Mucosa of descending colon (tissue), 3 donors: ENCODE measurements around the gene GTPBP6. TPM values are rescaled to one million over a fixed set of nuclear protein-coding genes. Genes with fewer than 3 reads are reported as not detected.

Experiments used
- ATAC-seq: fragments of 200-7000 bp; cut with Tn5 transposase; one replicate; pipeline ENCODE4 v1.9.1; 2020; ENCODE audit warnings: mild to moderate bottlenecking, moderate library complexity
- DNase-seq, 3 donors: peaks; one replicate each; pipeline ENCODE4 v3.0.0-alpha.2; 2020
- H3K36me3 ChIP-seq: fragments of 200-600 bp; one replicate; pipeline ENCODE4 v1.8.0; 2021; ENCODE audit warnings: low read depth, mild to moderate bottlenecking
- H3K4me1 ChIP-seq: fragments of 200-600 bp; one replicate; pipeline ENCODE4 v1.8.0; 2021; ENCODE audit warnings: low read depth, mild to moderate bottlenecking
- H3K4me3 ChIP-seq: fragments of 200-600 bp; one replicate; pipeline ENCODE4 v1.8.0; 2021; ENCODE audit warnings: mild to moderate bottlenecking
- H3K9me3 ChIP-seq: fragments of 200-600 bp; one replicate; pipeline ENCODE4 v1.8.0; 2021; ENCODE audit warnings: mild to moderate bottlenecking
- intact Hi-C, 2 donors: fragments of 100-400 bp; cut with DNase I in 1 of 2; cut with micrococcal nuclease in 1 of 2; formaldehyde crosslinking; loops; one replicate each; pipeline versions ENCODE4 v1.11.0 to v1.11.1; 2022; cut with DNase I, micrococcal nuclease
- total RNA-seq, 3 donors: library from RNA; stranded (reverse); fragmentation: NEBNext Ultra II Directional in 2 of 3; extraction: Animal tissue kit (Norgen Biotek cat#: 25700) in 2 of 3; gene quantifications; one replicate each; pipeline versions ENCODE4 v1.2.1 to v1.2.4, GENCODE V29; 2021 to 2023
- TF ChIP-seq, protein P1 (sequence below): fragments of 200-600 bp; IDR thresholded peaks from one replicate; pipeline ENCODE4 v1.8.0; 2022; ENCODE audit warnings: antibody characterized with exemption, mild to moderate bottlenecking
- donor health status: DM: no; HTN: no; CAD: no; lungs with moderate emphysema.
- donor health status: DM: no; HTN: no; CAD: no.
- donor health status: DM: no; HTN: yes; CAD: no.

GTPBP6 gene
- total RNA-seq, 3 donors from 2014 or later: 49.8 to 55.8 (median 54.1) TPM

DNA sequence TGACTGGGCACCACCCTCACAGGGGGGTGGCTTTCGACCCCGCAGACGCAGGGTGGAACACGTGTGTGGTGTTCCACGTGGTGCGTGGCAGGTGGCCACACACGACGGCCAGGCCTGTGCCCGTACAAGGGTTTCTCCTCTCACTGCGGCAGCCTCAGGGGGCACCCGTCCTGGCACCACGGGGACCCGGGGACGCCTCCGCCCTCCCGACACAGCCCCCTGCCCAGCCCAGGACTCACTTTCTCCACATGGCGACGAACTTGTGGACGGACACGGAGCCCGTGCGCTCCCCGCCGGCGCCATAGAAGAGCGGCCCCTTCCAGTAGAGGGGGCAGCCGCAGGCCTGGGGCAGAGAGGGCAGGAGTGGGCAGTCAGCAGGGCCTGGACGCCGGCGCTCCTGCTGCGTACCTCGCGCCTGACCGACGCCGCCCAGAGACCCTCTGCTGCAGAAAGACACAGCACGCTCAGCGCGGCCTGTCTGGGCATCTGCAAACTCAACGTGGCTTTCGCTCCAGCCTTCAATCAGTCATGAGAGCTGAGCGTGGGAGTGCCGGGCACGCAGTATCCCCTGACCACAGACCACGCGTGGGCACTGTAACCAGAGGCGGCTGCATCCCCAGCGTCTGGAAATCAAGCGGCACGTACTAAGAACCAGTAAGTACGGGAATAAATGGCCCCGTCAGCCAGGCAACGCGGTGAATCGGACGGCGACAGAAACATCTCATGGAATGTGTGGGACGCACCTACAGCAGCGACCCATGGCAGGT, 28.9 kb upstream of the GTPBP6 start:
- DNase-seq: peak in 1 of 3 donors; percentile 45
- TF ChIP-seq, protein P1, sequence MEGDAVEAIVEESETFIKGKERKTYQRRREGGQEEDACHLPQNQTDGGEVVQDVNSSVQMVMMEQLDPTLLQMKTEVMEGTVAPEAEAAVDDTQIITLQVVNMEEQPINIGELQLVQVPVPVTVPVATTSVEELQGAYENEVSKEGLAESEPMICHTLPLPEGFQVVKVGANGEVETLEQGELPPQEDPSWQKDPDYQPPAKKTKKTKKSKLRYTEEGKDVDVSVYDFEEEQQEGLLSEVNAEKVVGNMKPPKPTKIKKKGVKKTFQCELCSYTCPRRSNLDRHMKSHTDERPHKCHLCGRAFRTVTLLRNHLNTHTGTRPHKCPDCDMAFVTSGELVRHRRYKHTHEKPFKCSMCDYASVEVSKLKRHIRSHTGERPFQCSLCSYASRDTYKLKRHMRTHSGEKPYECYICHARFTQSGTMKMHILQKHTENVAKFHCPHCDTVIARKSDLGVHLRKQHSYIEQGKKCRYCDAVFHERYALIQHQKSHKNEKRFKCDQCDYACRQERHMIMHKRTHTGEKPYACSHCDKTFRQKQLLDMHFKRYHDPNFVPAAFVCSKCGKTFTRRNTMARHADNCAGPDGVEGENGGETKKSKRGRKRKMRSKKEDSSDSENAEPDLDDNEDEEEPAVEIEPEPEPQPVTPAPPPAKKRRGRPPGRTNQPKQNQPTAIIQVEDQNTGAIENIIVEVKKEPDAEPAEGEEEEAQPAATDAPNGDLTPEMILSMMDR: no peak
- no peak overlapping the region for H3K4me3 ChIP-seq
- H3K4me1 ChIP-seq: no peaks in the 10 kb centered on the region
- no peaks in the 10 kb centered on the region for H3K36me3 ChIP-seq
- intact Hi-C loops: no loop called here
- ATAC-seq: no peak
- H3K9me3 ChIP-seq: no peaks in the 10 kb centered on the region

DNA sequence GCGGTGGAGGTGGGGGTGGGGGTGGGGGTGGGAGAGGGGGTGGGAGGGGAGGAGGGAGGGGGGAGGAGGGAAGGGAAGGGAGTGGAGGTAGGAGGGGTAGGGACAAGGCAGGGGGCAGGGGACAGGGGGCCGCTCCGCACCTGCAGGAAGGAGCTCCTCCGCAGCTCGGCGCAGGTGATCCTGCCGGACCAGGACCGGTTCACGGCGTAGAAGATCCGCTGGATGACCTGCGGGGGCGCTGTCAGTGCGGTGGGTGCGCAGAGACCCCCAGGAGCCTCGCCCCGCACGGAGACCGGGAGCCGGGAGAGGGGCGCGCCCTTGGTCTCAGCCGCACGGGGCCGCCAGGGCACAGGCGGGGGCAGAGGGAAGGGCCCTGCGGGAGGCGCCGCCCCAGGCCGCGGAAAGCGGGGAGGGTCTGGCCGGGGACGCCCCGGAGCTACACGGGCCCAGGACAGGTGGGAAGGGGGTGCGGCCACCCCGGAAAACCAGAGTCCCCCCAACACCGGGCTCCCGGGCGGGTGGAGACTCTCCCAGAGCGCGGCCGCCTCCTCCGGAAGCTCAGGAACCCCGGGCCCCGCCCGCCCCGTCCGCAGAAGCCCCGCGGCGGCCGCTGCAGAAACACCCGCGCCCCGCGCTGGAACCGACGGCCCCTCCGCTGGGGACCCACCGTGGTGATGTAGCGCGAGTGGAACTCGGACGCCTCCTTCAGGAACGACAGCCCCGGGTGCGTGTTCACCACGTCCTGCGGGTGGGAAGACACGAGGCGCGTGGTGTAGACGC, 27.6 kb upstream of the GTPBP6 start:
- Histone ChIP-seq H3K36me3 (no peaks in the 10 kb centered on the region), H3K4me3 (no peak overlapping the region), H3K9me3 (no peaks in the 10 kb centered on the region), H3K4me1 (no peaks in the 10 kb centered on the region)
- DNase-seq: peak in 2 of 3 donors; percentile 21 to 43
- TF ChIP-seq, protein P1: no peak
- intact Hi-C loops: no loop called here
- no peak for ATAC-seq

- Histone ChIP-seq H3K9me3 (no peaks in the 10 kb centered on the region), H3K4me1 (no peaks in the 10 kb centered on the region), H3K4me3 (no peak overlapping the region), H3K36me3 (no peaks in the 10 kb centered on the region)
- ATAC-seq (no peak), DNase-seq (peak in 2 of 3 donors; percentile 15 to 24)
- intact Hi-C loops: no loop called here
- TF ChIP-seq, protein P1: no peak
These were observed 26.7 kb upstream of the GTPBP6 start for GRCh38 chrX:345020-345925.

- no peaks in the 10 kb centered on the region for H3K9me3 ChIP-seq
- DNase-seq (peak in 2 of 3 donors; percentile 15 to 43), ATAC-seq (no peak)
- intact Hi-C loops: no loop called here
- TF ChIP-seq, protein P1: no peak
- no peak overlapping the region for H3K4me3 ChIP-seq
- no peaks in the 10 kb centered on the region for H3K4me1 ChIP-seq
- H3K36me3 ChIP-seq: no peaks in the 10 kb centered on the region
These were observed 25.8 kb upstream of the GTPBP6 start for GRCh38 chrX:344371-344901.

DNA sequence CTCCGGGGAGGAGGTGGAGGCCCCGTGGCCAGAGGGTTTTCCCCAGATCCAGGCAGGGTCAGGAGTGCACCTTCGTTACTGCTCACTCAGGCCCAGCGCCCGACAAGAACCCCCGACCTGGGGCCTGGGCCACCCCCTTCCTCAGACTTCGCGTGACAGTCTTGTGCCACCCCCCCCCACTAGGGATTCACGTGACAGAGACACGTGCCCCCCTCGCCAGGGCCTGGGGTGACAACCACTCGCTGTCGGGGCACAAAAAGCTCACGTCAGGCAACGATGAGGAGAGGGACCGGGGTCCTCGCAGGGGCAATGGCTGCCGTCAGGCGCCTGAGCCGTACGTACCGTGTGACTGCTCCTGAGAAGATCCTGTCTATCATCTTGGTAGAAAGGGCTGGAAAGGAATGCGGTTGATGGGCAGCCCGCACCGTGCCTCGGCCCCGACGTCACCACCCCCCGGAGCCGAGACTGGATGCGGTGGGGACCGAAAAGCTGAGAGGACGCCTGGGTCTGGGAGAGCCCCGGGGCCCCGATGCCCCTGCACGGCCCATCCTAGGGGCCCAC, 23.0 kb upstream of the GTPBP6 start:
- Histone ChIP-seq H3K36me3 (no peaks in the 10 kb centered on the region), H3K9me3 (no peaks in the 10 kb centered on the region), H3K4me3 (no peak overlapping the region), H3K4me1 (no peaks in the 10 kb centered on the region)
- TF ChIP-seq, protein P1: no peak
- DNase-seq (peak in 2 of 3 donors; percentile 9 to 35), ATAC-seq (no peak)
- intact Hi-C loops: no loop called here
